Stomach (tissue), 4 donors: ENCODE measurements around the gene RHOBTB1.

Source experiments
- CTCF ChIP-seq, 7 experiments: fragments of 450-650 bp in 4 of 7; fragments of 200-600 bp in 3 of 7; sonication (generic) in 3 of 7; IDR thresholded peaks; one replicate each; pipeline ENCODE4 v1.5.1; 2016 to 2019; ENCODE audit warnings: antibody characterized with exemption in 7 of 7, control low read depth in 2 of 7, mild to moderate bottlenecking in 1 of 7
- EP300 ChIP-seq: sonication (generic); formaldehyde crosslinking; IDR thresholded peaks from one replicate; pipeline ENCODE4 v1.6.1; 2017; ENCODE audit warnings: antibody characterized with exemption
- POLR2A ChIP-seq, 4 donors: fragments of 450-650 bp; IDR thresholded peaks; one replicate each; pipeline ENCODE4 v1.6.1; 2016; ENCODE audit warnings: antibody characterized with exemption in 4 of 4, control low read depth in 2 of 4, mild to moderate bottlenecking in 1 of 4, moderate library complexity in 1 of 4
- POLR2AphosphoS5 ChIP-seq, 3 donors: sonication (generic); formaldehyde crosslinking; IDR thresholded peaks; one replicate each; pipeline ENCODE4 v1.6.1; 2016; ENCODE audit warnings: antibody characterized with exemption in 3 of 3

- TF ChIP-seq CTCF (IDR thresholded peaks at IDR 0.05): no peak
- no peak for TF ChIP-seq POLR2A (IDR thresholded peaks at IDR 0.05)
- TF ChIP-seq POLR2AphosphoS5 (IDR thresholded peaks at IDR 0.05): no peak
- no peak for TF ChIP-seq EP300
These were observed 40.9 kb downstream of the RHOBTB1 start for GRCh38 chr10:60903096-60903495.
